GM19463 (cell line): ENCODE results near the gene SERPINB3.
"Not testable (repeated sequence)": the region's sequence is repeated elsewhere in the genome, so short reads cannot be mapped to it uniquely, and the experiment has no call there.

Experiments used
- ATAC-seq: cut with Tn5 transposase; IDR thresholded peaks from one replicate; pipeline ENCODE4 v1.9.1; 2021; ENCODE audit warnings: mild to moderate bottlenecking, moderate library complexity; ENCODE audit not compliant: unreplicated experiment

Gene SERPINB3

GRCh38 chr18:63648241-63648640 is 13.5 kb downstream of the SERPINB3 start:
- no peak for ATAC-seq

DNA sequence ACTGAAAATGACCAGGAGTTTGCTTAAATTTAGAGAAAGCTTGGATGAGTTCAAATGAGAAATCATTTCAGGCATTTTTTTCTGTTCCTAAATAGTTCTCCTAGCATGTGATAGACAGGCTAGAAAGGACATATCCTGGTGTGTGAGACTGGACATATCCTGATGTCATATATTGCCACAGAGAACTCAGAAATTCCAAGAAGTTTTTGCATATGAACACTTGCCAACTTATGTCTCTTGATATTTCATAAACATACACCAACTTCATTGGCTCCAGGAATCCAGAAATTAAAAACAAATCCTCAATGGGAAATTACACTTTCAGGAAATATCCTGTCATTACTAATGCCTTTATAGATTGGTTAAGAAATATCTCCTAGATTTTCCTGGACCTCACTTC is 14.8 kb downstream of the SERPINB3 start:
- ATAC-seq = no peak

GRCh38 chr18:63644694-63645093 is 17.0 kb downstream of the SERPINB3 start:
- ATAC-seq = not testable (repeated sequence)

- not testable (repeated sequence) for ATAC-seq
Observed at GRCh38 chr18:63644142-63644541, 17.6 kb downstream of the SERPINB3 start, which contains the start of gene SERPINB4. TSS of gene SERPINB4 (minus strand) at chr18:63644256. CDS start at chr18:63643577, 679 bp downstream.

- not testable (repeated sequence) for ATAC-seq
Observed at GRCh38 chr18:63642668-63643356, 18.9 kb downstream of the SERPINB3 start.

DNA sequence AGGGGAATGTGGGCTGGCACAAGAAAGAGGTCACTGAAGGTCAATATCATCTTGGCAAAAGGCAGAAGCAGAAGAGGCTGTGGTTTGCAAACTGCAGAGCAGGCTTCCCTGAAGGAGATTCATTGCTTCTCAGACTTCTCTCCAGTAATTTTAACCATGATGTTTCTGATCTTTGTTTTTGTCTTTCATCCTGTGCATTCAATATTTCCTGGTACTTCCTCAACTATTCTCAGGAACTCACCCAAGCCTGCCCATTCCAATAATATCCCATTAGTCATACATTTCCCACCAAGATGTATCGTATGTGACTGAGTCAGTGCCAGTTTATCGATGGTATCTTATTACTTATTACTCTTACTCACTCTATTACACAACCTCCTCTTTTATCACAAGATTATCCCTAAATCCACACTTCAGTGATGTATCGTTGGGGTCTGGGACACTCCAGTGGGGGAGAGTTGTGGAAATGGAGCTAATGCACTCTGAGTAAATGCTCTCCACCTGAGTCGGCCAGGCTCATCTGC is 20.5 kb downstream of the SERPINB3 start:
- ATAC-seq = not testable (repeated sequence)

- ATAC-seq = no peak
Observed at GRCh38 chr18:63637703-63638102, 24.0 kb downstream of the SERPINB3 start.

GRCh38 chr18:63627819-63628218 is 33.9 kb downstream of the SERPINB3 start:
- no peak for ATAC-seq

- no peak for ATAC-seq
Observed at GRCh38 chr18:63626431-63626830, 35.3 kb downstream of the SERPINB3 start.

DNA sequence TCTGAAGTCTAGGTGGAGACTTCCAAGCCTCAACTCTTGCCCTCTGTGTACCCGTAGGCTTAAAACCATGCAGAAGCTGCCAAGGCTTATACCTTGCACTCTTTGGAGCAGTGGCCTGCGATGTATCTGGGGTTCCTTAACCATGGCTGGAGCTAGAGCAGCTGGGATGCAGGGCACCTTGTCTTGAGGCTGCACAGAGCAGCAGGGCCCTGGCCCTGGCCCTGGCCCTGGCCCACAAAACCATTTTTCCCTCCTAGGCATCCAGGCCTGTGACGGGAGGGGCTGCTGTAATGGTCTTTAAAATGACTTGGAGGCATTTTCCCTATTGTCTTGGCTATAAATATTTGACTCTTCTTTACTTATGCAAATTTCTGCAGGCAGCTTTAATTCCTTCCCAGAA is 36.8 kb downstream of the SERPINB3 start:
- ATAC-seq = no peak

- no peak for ATAC-seq
Observed at GRCh38 chr18:63619661-63620060, 42.0 kb downstream of the SERPINB3 start.

- ATAC-seq = no peak
Observed at GRCh38 chr18:63617915-63618234, 43.8 kb downstream of the SERPINB3 start.

DNA sequence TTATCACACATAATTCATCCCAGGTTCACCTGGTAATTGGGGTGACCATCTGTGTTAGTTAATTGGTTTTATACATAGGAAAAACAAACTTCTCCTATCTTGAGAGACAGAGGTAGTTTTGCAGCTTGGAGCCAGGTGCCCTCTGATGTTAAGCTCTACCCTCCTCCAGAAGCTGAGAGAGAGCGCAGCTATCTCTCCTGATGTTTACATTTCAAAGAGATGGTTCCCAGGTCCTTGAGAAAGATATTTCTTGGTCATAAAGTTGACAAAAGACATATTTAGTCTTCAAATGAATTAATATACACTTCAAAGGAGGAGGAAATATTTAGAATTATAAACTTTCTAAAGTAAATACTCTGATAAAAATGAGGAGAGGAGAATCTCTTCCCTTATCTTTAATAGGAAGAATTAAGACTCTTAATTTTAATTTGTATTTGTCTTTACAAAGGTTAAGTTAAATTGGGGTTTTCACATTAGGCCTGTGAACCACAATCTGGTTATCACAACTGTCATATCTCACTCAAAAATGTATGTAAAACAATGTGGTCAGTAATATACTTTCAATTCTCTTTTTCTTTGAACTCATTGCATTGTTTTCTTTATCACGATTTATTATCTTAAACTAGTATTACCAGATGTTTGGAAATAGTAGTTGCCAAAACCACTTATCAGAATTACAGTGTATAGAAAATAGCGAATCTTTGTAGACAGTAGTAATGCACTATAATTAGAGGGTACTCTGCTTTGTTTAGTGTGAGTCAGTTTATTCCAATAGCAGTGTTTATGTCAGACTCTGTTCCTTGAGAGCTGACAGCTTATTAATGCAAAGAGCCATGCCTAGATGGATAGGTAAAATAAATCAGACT is 44.4 kb downstream of the SERPINB3 start:
- no peak for ATAC-seq

GRCh38 chr18:63613420-63613819 is 48.3 kb downstream of the SERPINB3 start:
- ATAC-seq = no peak

DNA sequence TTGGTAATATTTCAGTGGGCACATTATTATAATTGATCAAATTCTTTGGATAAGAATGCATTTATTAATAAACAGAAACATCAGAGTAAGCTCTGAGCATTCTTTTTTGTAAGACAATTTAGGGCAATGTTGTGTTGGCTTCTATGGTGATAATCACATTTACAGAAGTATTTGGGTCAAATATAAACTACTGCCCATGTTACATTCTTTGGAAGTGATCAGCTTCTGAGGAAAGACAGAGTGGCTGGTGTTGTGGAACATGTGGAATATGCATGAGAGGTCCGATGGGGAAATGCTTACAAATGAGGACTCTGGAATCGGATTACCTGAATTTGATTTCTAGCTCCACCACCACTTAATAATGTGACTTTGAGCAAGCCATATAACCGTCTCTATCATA is 55.2 kb downstream of the SERPINB3 start:
- no peak for ATAC-seq
